GM12878 (cell line): ENCODE measurements around the gene REEP3. TPM values are rescaled to one million over a fixed set of nuclear protein-coding genes. Genes with fewer than 3 reads are reported as not detected.

Experiments
- ATAC-seq: fragments of 200-7000 bp; cut with Tn5 transposase; 3 replicates; pipeline ENCODE4 v1.9.1; 2020; ENCODE audit warnings: mild to moderate bottlenecking, moderate library complexity
- BruUV-seq: library from RNA; stranded (reverse); fragments of 400-500 nt; replicated peaks from 2 replicates; lab custom pipeline; 2021; lab: Mats Ljungman, UMichigan
- CTCF ChIA-PET: fragments of 300-600 bp; sonication (Branson Sonifier 250); formaldehyde crosslinking; extraction: SDS; loops from one replicate; lab custom pipeline; 2021; ENCODE audit warnings: inconsistent platforms; lab: Yijun Ruan, JAX
- POLR2A ChIA-PET: fragments of 350-600 bp; formaldehyde crosslinking; extraction: SDS; loops from one replicate; lab custom pipeline; 2021; ENCODE audit warnings: inconsistent platforms; lab: Charles Lee
- RAD21 ChIA-PET: fragments of 300-600 bp; sonication (Branson Sonifier 250); formaldehyde crosslinking; loops from one replicate; lab custom pipeline; 2023; ENCODE audit warnings: antibody characterized with exemption; ENCODE audit not compliant: unreplicated experiment; lab: Charles Lee
- SMC1A ChIA-PET: fragments of 300-600 bp; sonication (Branson Sonifier 250); formaldehyde crosslinking; loops from one replicate; lab custom pipeline; 2023; ENCODE audit not compliant: unreplicated experiment, uncharacterized antibody; lab: Charles Lee
- DNase-seq: peaks from one replicate; pipeline ENCODE4 v3.0.0-alpha.2; 2011; ENCODE audit warnings: low read depth, low spot score
- FAIRE-seq: peaks from 3 replicates; lab custom pipeline; 2011; peaks lifted over from hg19 to GRCh38; lab: Jason Lieb, UNC
- H2AFZ ChIP-seq: 2 replicates; pipeline ENCODE4 v1.6.0; 2011; ENCODE audit warnings: low read depth, low read length, control low read depth; ENCODE audit not compliant: control insufficient read depth
- H3K27ac ChIP-seq: 2 replicates; pipeline ENCODE4 v1.5.1; 2011; ENCODE audit warnings: control low read depth; ENCODE audit not compliant: control insufficient read depth, insufficient read depth
- H3K27me3 ChIP-seq, 2 experiments: replicated peaks in 1 of 2; 2 replicates each; pipeline versions ENCODE4 v1.6.0 to v1.6.1; 2011; ENCODE audit warnings: low read length in 1 of 2; ENCODE audit not compliant: control insufficient read depth in 2 of 2, insufficient read depth in 2 of 2
- H3K36me3 ChIP-seq, 2 experiments: 2 replicates each; pipeline ENCODE4 v1.5.1; 2011; ENCODE audit warnings: low read length in 1 of 2; ENCODE audit not compliant: control insufficient read depth in 2 of 2, insufficient read depth in 2 of 2
- H3K4me1 ChIP-seq: 2 replicates; pipeline ENCODE4 v1.6.1; 2011; ENCODE audit warnings: mild to moderate bottlenecking, low read length, moderate library complexity, mixed read lengths; ENCODE audit not compliant: control insufficient read depth, insufficient read depth
- H3K4me2 ChIP-seq: 2 replicates; pipeline ENCODE4 v1.6.0; 2011; ENCODE audit warnings: control low read depth; ENCODE audit not compliant: control insufficient read depth, insufficient read depth
- H3K4me3 ChIP-seq: fragments of 200-600 bp; sonication (generic); 2 replicates; pipeline ENCODE4 v1.5.1; 2016
- H3K79me2 ChIP-seq: 2 replicates; pipeline ENCODE4 v1.6.0; 2011; ENCODE audit warnings: low read length; ENCODE audit not compliant: control insufficient read depth, insufficient read depth
- H3K9ac ChIP-seq: 2 replicates; pipeline ENCODE4 v1.8.0; 2011; ENCODE audit warnings: low read length, control low read depth, mixed read lengths; ENCODE audit not compliant: control insufficient read depth, insufficient read depth
- H3K9me3 ChIP-seq: replicated peaks from 3 replicates; pipeline ENCODE4 v1.5.1; 2011; ENCODE audit warnings: mild to moderate bottlenecking, low read length; ENCODE audit not compliant: control insufficient read depth, insufficient read depth
- H4K20me1 ChIP-seq: 2 replicates; pipeline ENCODE4 v1.6.0; 2011; ENCODE audit not compliant: control insufficient read depth, insufficient read depth
- ATF2 ChIP-seq: IDR thresholded peaks from 2 replicates; pipeline ENCODE4 v1.6.1; 2012; ENCODE audit warnings: low read length, inconsistent platforms
- CHD4 ChIP-seq: fragments of 200-600 bp; sonication (generic); IDR thresholded peaks from 2 replicates; pipeline ENCODE4 v1.6.1; 2016; ENCODE audit warnings: mild to moderate bottlenecking
- CTCF ChIP-seq, 3 experiments: IDR thresholded peaks in 2 of 3; conservative IDR thresholded peaks in 1 of 3; 2 replicates each; pipeline ENCODE4 v1.5.1; 2011; ENCODE audit warnings: low read depth in 3 of 3, low read length in 3 of 3, mild to moderate bottlenecking in 3 of 3, control low read depth in 2 of 3, moderate library complexity in 2 of 3, inconsistent platforms in 1 of 3, mixed read lengths in 1 of 3; ENCODE audit not compliant: control insufficient read depth in 2 of 3, insufficient read depth in 1 of 3; ENCODE audit errors: extremely low read depth in 1 of 3
- FOXK2 ChIP-seq: fragments of 450-650 bp; IDR thresholded peaks from 2 replicates; pipeline ENCODE4 v1.6.1; 2017; ENCODE audit warnings: mild to moderate bottlenecking, moderate library complexity
- GATAD2B ChIP-seq: fragments of 450-650 bp; conservative IDR thresholded peaks from 2 replicates; pipeline ENCODE4 v1.6.1; 2017; ENCODE audit warnings: low read depth, mild to moderate bottlenecking, moderate library complexity
- PKNOX1 ChIP-seq: fragments of 450-650 bp; IDR thresholded peaks from 2 replicates; pipeline ENCODE4 v1.6.1; 2016; ENCODE audit warnings: mild to moderate bottlenecking
- RBBP5 ChIP-seq: fragments of 200-600 bp; sonication (generic); conservative IDR thresholded peaks from 2 replicates; pipeline ENCODE4 v1.6.1; 2016
- SKIL ChIP-seq: fragments of 450-650 bp; IDR thresholded peaks from 2 replicates; pipeline ENCODE4 v1.6.1; 2017; ENCODE audit warnings: mild to moderate bottlenecking, low read depth, inconsistent platforms; ENCODE audit not compliant: poor library complexity, severe bottlenecking
- SUZ12 ChIP-seq: fragments of 200-600 bp; sonication (generic); IDR thresholded peaks from one replicate; pipeline ENCODE4 v1.6.1; 2018; ENCODE audit warnings: antibody characterized with exemption, mild to moderate bottlenecking; ENCODE audit not compliant: unreplicated experiment
- WGBS: methylation state at CpG from one replicate; pipeline ENCODE4 v1.1.6; 2016; ENCODE audit warnings: low lambda C conversion rate; ENCODE audit not compliant: insufficient replicate concordance, insufficient coverage; ENCODE audit errors: missing lambda C conversion rate; 5-methylcytosine and 5-hydroxymethylcytosine counted together
- in situ Hi-C: fragments of 300-500 bp; cut with MboI; formaldehyde crosslinking; loops from 9 replicates; pipeline ENCODE4 v1.14.3; 2018; ENCODE audit warnings: mixed read lengths
- intact Hi-C: fragments of 100-400 bp; cut with micrococcal nuclease; formaldehyde crosslinking; loops from one replicate; pipeline ENCODE4 v1.14.2; 2022; ENCODE audit not compliant: unreplicated experiment
- polyA plus RNA-seq, 11 experiments: library from polyadenylated mRNA; depleted of rRNA in 4 of 11; unstranded in 6 of 11; stranded (reverse) in 5 of 11; fragments of >200 nt; fragmentation: Nextera tagmentation in 4 of 11; fragmentation: Illumina TruSeq in 1 of 11; extraction: Ambion mirVana in 4 of 11; extraction: Trizol in 1 of 11; gene quantifications; 1 replicate in 1 of 11; 2 replicates in 10 of 11; pipeline versions ENCODE4 v1.2.1 to v1.2.3, GENCODE V29; 2011 to 2016; ENCODE audit warnings: inconsistent platforms in 2 of 11, missing spikeins in 2 of 11, low read depth in 1 of 11
- total RNA-seq, 4 experiments: library from RNA; depleted of rRNA in 3 of 4; stranded (reverse); fragments of >200 nt in 3 of 4; fragmentation: Illumina TruSeq in 1 of 4; extraction: Trizol in 1 of 4; gene quantifications; 2 replicates each; pipeline versions ENCODE4 v1.2.1 to v1.2.3, GENCODE V29; 2013 to 2021

REEP3 gene
- total and polyA plus RNA-seq, 10 of the 15 experiments (the other 5 are each of a cell fraction or from before 2014, with no cell fraction given) = 4.9 to 25.9 (median 16.2) TPM

GRCh38 chr10:63593576-63593975 is 72.4 kb downstream of the REEP3 start:
- Histone ChIP-seq H4K20me1 (no peaks in the 10 kb centered on the region), H3K9ac (no peak overlapping the region), H3K9me3 (no peaks in the 10 kb centered on the region), H3K27ac (no peak overlapping the region), H3K4me3 (no peak overlapping the region), H3K79me2 (no peaks in the 10 kb centered on the region), H3K4me1 (no peaks in the 10 kb centered on the region), H3K27me3 (no peaks in the 10 kb centered on the region), H3K36me3 (peaks cover 0 to 4% of the 10 kb centered on the region in 2 experiments; a peak in 1 of 4 replicates), H3K4me2 (no peak overlapping the region), H2AFZ (no peak overlapping the region)
- ATAC-seq = no peak
- intact Hi-C loops (no loop called here), in situ Hi-C loops (no loop called here)
- POLR2A ChIA-PET = no interaction called here
- 92% methylated on average over 4 of the region's 4 CpGs for WGBS
- TF ChIP-seq SKIL = no peak
- TF ChIP-seq RBBP5 = no peak
- TF ChIP-seq FOXK2 = no peak
- TF ChIP-seq GATAD2B = no peak
- TF ChIP-seq CHD4 = no peak
- TF ChIP-seq SUZ12 = no peak
- no peak for TF ChIP-seq CTCF (IDR thresholded peaks at IDR 0.05 in 2 of 3, conservative IDR thresholded peaks at IDR 0.05 in 1 of 3; ENCODE audit: control insufficient read depth in 2 of 3, extremely low read depth in 1 of 3, insufficient read depth in 1 of 3, low read depth in 3 of 3, low read length in 3 of 3)
- TF ChIP-seq ATF2 = no peak
- TF ChIP-seq PKNOX1 = no peak
- SMC1A ChIA-PET = no interaction called here
- DNase-seq = no peak
- no TSS peak for BruUV-seq
- CTCF ChIA-PET = interaction anchor here (1.7 kb wide), 1 partner anchor 7 kb away, joined by 4 read pairs; no protein-coding TSS in a partner anchor
- RAD21 ChIA-PET = no interaction called here
- FAIRE-seq = no peak
